GM12801 (cell line): ENCODE measurements around the gene MGMT.

Experiments
- CTCF ChIP-seq: IDR thresholded peaks from one replicate; pipeline ENCODE4 v1.5.1; 2011; ENCODE audit warnings: control low read depth; ENCODE audit not compliant: insufficient read length; ENCODE audit errors: extremely low read depth

The MGMT gene

GRCh38 chr10:129814681-129815646 lies 347.9 kb downstream of the MGMT start:
- no peak for TF ChIP-seq CTCF

- TF ChIP-seq CTCF: no peak
These were observed 349.0 kb downstream of the MGMT start for GRCh38 chr10:129815898-129816655.

- TF ChIP-seq CTCF: no peak
These were observed 349.6 kb downstream of the MGMT start for GRCh38 chr10:129816656-129817045.
